Activated CD4-positive, CD25-positive, alpha-beta regulatory T cell treated with anti-CD3 and anti-CD28 coated beads, Interleukin-2, amount 50 U/mL, for 16 hours (primary cell): ENCODE measurements around the gene ACOXL.

Experiments
- DNase-seq: peaks from one replicate; pipeline ENCODE4 v3.0.0-alpha.2; 2020; ENCODE audit warnings: low read depth, low spot score

Gene ACOXL

GRCh38 chr2:111135237-111135909, 403.0 kb downstream of the ACOXL start:
- no peak for DNase-seq

- no peak for DNase-seq
These were observed 403.5 kb downstream of the ACOXL start for GRCh38 chr2:111135910-111136297.

DNA sequence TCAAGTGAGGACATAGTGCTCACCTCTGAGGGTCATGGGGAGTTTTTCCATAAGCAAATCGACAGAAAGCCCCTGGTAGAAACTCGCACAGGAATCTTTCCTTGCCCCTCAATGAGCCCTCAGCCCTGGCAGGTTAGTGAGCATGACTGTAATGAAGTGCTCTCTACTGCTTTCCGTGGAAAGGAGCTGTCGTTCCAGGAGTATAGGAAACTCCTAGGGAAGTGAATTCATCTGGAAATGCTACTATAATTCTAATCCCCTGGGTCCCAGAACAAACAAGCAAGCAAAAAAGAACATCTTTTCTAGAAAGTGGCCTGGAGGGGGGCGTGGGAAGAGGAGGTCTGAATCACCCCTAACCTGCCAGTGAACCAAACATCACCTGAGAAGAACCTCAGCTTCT, 406.5 kb downstream of the ACOXL start:
- no peak for DNase-seq

- DNase-seq = no peak
These were observed 407.4 kb downstream of the ACOXL start for GRCh38 chr2:111139637-111140317.

GRCh38 chr2:111140815-111141214, 408.4 kb downstream of the ACOXL start:
- DNase-seq = no peak

DNA sequence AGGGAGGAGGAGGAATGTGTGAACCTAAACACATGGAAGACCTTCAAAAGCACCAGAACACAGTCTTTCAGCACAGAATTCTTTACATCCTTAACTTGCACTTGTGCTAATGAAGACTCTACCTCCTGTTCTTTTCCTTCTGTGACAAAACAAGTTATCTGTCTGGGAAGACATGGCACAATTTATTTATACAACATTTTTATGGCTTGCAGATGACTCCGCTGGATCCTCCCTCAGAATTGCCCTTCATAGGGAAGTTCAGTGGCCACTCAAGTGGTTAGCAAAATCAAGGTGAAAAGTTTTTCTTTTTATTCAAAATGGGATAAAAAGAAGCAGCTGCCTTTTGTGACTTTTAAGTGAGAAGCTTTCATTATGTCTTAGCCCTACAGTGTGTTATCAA, 409.7 kb downstream of the ACOXL start:
- DNase-seq = no peak

DNA sequence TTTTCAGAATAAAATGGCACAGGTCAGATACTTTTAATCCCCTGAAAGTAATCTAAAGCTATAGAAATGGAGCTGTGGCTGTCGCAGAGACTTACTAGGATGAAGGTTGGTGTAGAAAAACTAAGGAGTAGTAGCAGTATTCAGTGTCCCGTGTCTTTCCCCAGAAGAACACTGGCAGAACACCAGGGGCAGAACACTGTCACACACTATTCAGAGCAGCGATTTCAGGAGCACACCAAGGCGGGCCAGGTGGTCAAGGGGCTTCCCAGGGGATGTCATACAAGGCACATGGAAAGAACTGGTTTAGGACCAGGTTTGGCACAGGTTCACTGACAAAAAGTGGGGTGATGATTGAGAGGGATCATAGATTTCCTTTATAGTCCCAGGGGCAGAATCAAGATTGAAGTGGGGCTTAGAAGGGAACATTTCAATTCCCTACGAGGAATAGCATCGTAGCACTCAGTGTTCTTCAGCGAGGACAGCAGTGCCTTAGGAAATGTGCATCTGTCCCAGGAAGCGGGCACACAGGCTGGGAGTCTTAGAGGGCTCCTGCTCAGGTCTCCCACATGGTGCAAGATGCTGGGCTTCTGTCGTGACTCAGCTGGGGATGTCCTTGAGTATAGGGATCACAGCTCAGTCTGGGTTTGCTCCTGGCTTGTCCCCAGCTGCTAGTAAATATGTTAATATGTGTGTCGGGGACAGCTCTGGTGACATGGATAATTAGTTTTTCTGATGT, 410.9 kb downstream of the ACOXL start:
- no peak for DNase-seq

GRCh38 chr2:111143843-111144198, 411.4 kb downstream of the ACOXL start:
- no peak for DNase-seq

- DNase-seq = no peak
These were observed 412.9 kb downstream of the ACOXL start for GRCh38 chr2:111145103-111145760.

- DNase-seq = no peak
These were observed 413.6 kb downstream of the ACOXL start for GRCh38 chr2:111145951-111146350.

DNA sequence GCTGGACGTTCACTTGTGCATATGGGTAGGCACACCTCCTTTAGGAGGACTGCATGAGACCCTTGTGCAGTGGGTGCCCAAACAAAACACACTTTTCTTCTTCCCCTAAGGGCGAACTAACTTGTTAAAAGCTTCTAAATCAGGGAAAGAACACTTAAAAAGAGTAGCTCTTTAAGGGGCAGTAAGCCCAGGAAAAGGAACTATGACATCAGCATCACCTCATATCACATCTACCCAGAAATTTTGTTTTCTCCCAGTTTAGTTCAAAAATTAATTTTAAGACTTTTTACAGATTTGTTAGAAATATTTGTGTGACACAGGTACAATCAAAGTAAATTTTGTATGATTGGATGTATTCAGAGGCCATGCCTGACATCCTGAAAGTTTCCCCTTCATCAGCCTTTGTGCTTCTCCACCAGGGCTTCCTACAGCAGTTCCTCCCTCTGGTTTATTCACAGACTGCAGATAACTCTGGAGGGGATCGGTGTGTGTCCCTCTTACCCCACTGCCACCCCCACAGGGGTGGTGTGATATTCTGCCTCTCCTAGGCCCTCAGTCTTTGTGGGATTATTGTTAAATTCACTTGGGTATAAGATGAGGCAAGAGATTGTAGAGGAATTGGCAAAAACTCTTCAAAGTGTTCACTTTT, 416.0 kb downstream of the ACOXL start:
- DNase-seq = no peak

GRCh38 chr2:111148925-111149324, 416.6 kb downstream of the ACOXL start:
- DNase-seq = no peak

DNA sequence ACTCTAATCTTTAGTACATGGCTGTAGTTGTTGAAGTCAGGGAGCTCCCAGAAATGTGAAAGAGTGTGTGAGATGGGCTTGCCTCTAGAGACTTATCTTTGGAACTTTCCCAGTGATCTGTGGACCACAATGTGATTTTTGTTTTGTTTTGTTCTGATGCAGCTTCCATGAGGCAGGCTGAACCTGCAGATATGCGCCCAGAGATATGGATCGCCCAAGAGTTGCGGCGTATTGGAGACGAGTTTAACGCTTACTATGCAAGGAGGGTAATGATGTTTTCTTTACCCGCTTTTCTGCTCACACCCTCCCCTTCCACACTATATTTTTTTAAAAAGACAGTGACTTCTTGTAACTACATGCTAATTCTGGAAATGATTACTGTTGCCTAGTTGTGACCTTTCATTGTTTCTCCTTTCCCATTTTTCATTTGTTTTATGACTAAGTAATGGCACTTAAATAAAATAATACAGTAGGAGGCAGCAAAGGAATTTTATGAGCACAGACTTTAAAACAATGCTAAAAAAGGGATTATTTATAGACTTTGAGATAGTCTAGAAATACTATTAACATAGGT, 417.6 kb downstream of the ACOXL start:
- DNase-seq = no peak

GRCh38 chr2:111154758-111155157, 422.4 kb downstream of the ACOXL start:
- no peak for DNase-seq

- DNase-seq = no peak
These were observed 423.2 kb downstream of the ACOXL start for GRCh38 chr2:111155610-111156009.

DNA sequence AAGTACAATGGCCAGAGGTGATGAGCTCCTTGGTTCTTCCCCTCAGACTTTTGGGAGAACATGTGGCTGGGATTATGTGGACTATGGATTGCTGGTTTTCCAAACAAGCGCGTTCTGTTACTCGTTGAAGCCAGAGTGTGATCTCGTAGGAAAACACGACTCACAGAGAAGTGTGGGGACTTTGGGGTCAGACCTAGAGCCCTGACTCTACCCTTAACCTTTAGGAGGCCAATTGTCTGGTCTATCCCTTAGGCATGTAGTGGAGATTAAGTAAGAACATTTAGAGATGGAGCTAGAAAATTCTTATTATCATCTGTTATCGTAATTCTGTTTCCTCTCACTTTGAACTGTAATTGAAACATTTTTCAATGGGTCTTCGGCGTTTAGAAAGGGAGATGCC, 424.2 kb downstream of the ACOXL start:
- no peak for DNase-seq

DNA sequence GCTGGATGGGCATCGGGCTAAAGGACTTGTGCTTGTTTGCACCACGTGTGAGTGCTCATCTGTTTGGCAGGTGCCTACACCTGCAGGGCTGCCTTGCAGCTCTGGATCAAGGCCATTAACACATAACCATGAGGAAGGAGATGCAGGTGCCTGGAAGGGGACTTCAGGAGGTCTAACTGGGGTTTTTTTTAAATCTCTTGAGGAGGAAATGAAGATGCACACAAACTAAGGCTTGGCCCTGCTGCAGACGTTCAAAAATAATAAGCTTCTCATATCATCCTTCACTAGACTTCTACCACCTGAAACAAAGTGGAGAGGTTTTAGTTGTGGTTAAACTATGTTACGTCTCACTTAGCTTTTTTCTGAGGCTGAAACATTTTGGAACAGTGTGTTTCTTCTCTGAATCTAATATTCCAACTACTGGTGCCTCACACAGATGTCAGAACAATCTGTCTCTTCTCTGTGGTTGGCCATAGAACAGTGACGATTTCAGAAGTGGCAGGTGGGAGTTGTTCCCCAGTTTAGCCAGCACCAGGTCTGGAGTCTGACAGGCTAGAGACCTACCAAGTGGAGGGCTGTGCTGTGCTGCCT, 424.8 kb downstream of the ACOXL start:
- DNase-seq = no peak

GRCh38 chr2:111157798-111158197, 425.4 kb downstream of the ACOXL start:
- DNase-seq = no peak

- no peak for DNase-seq
These were observed 427.3 kb downstream of the ACOXL start for GRCh38 chr2:111159641-111160040.

- no peak for DNase-seq
These were observed 428.4 kb downstream of the ACOXL start for GRCh38 chr2:111160758-111161157.

GRCh38 chr2:111161971-111162370, 429.6 kb downstream of the ACOXL start:
- DNase-seq = no peak
